NT2/D1 (cell line): ENCODE results near the gene PLXNB2.

Experiments
- DNase-seq: peaks from one replicate; pipeline ENCODE4 v3.0.0-alpha.2; 2011; ENCODE audit warnings: low read depth, low spot score
- H3K27me3 ChIP-seq: 2 replicates; pipeline ENCODE4 v1.6.0; 2011; ENCODE audit warnings: mild to moderate bottlenecking; ENCODE audit not compliant: insufficient read length, insufficient read depth
- H3K36me3 ChIP-seq: 2 replicates; pipeline ENCODE4 v1.6.1; 2011; ENCODE audit warnings: mild to moderate bottlenecking, low read length, mixed read lengths; ENCODE audit not compliant: insufficient read depth, insufficient read length
- H3K4me1 ChIP-seq: 2 replicates; pipeline ENCODE4 v1.5.1; 2011; ENCODE audit not compliant: insufficient read depth, insufficient read length
- H3K4me3 ChIP-seq: 2 replicates; pipeline ENCODE4 v1.5.1; 2011; ENCODE audit warnings: low read depth; ENCODE audit not compliant: insufficient read length
- H3K9ac ChIP-seq: 2 replicates; pipeline ENCODE4 v1.6.0; 2011; ENCODE audit warnings: low read depth; ENCODE audit not compliant: insufficient read length
- H3K9me3 ChIP-seq: 2 replicates; pipeline ENCODE4 v1.5.1; 2011; ENCODE audit warnings: mild to moderate bottlenecking, low read length; ENCODE audit not compliant: insufficient read depth
- SUZ12 ChIP-seq: IDR thresholded peaks from 2 replicates; pipeline ENCODE4 v1.6.1; 2011; ENCODE audit not compliant: insufficient read length, insufficient read depth; ENCODE audit errors: extremely low read depth
- YY1 ChIP-seq: IDR thresholded peaks from 2 replicates; pipeline ENCODE4 v1.6.1; 2011; ENCODE audit not compliant: insufficient read length, insufficient read depth
- ZNF274 ChIP-seq: IDR thresholded peaks from 2 replicates; pipeline ENCODE4 v1.6.1; 2011; ENCODE audit warnings: mild to moderate bottlenecking, low read depth, low read length

The PLXNB2 gene

DNA sequence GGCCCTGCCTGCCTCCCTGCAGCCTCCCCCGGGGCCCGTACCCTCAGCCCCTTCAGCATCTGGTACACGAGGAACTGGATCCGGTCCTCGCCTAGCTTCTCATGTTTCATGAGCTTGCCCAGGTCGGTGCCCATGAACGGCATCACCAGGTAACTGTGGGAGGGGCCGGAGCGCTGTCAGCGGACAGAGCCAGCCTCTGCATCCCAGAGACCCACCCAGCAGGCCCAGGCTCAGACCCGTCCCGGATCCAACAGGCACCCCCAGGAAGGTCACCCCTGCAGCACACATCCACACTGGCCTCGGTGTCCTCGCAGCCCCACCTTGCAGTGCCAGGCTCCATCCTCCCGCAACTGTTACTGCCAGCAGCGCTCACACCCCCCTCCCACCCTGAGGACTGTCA, 50.4 kb downstream of the PLXNB2 start:
- H3K36me3 ChIP-seq = peaks cover 15% of the 10 kb centered on the region
- H3K4me1 ChIP-seq = peaks cover 11% of the 10 kb centered on the region
- H3K9ac ChIP-seq = no peak overlapping the region
- H3K9me3 ChIP-seq = no peaks in the 10 kb centered on the region
- no peak overlapping the region for H3K4me3 ChIP-seq
- H3K27me3 ChIP-seq = no peaks in the 10 kb centered on the region
- DNase-seq = no peak
- no peak for TF ChIP-seq ZNF274
- no peak for TF ChIP-seq SUZ12
- no peak for TF ChIP-seq YY1

DNA sequence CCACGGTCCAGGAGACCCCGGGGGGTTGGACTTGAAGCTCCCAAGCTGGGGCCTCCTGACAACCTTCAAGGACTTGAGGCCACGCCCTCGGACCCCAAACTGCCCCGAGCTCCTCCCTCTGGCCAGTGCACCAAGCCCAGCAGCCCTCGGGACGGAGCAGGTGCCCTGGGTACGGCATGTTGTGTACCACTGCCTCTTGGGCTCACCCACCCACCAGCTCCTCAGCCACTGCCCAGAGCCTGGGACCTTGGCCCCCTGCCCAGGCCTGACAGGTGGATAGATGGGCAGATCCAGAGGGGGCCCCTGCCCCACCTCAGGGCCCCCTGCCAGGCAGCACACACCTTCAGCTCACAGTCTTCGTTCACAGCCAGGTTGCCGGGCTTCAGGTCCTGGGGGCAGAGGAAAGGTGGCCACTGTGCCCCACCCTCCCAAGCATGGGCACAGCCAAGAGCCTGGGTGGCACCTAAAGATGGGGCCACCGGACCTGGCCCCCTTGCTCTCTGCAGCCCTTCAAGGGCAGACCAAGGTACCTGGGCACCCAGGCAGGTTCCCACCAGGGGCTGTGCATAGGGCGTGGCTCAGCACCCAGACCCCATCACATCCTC, 51.1 kb downstream of the PLXNB2 start:
- DNase-seq = no peak
- H3K4me1 ChIP-seq = peaks cover 14% of the 10 kb centered on the region
- TF ChIP-seq YY1 = no peak
- no peak for TF ChIP-seq SUZ12
- no peak for TF ChIP-seq ZNF274
- no peak overlapping the region for H3K4me3 ChIP-seq
- H3K9me3 ChIP-seq = no peaks in the 10 kb centered on the region
- H3K27me3 ChIP-seq = no peaks in the 10 kb centered on the region
- peaks cover 15% of the 10 kb centered on the region for H3K36me3 ChIP-seq
- H3K9ac ChIP-seq = no peak overlapping the region

- DNase-seq = no peak
- Histone ChIP-seq H3K9ac (no peak overlapping the region), H3K9me3 (no peaks in the 10 kb centered on the region), H3K4me1 (peaks cover 16% of the 10 kb centered on the region), H3K36me3 (peaks cover 15% of the 10 kb centered on the region), H3K4me3 (no peak overlapping the region), H3K27me3 (no peaks in the 10 kb centered on the region)
- TF ChIP-seq ZNF274 (no peak), YY1 (no peak), SUZ12 (no peak)
Observed at GRCh38 chr22:50255607-50256006, 51.8 kb downstream of the PLXNB2 start.

DNA sequence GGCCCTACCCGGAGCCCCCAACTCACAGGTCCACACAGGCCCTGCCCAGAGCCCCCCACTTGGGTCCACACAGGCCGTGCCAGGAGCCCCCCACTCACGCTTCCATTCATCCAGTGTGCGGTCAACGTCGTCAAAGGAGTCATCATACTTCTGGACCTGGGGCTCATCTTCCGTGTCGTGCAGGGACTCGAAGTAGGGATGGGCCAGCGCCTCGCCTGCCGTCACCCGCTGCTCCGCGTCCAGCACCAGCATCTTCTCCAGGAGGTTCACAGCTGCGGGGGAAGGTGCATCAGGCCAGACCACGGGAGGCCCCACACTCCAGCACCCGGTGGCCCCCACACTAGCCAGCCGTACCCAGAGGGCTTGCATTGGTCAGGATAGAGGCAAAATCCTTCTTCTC, 52.3 kb downstream of the PLXNB2 start:
- Histone ChIP-seq H3K4me3 (no peak overlapping the region), H3K4me1 (peaks cover 19% of the 10 kb centered on the region), H3K27me3 (no peaks in the 10 kb centered on the region), H3K36me3 (peaks cover 15% of the 10 kb centered on the region), H3K9me3 (no peaks in the 10 kb centered on the region), H3K9ac (no peak overlapping the region)
- DNase-seq = no peak
- TF ChIP-seq YY1 (no peak), ZNF274 (no peak), SUZ12 (no peak)

DNA sequence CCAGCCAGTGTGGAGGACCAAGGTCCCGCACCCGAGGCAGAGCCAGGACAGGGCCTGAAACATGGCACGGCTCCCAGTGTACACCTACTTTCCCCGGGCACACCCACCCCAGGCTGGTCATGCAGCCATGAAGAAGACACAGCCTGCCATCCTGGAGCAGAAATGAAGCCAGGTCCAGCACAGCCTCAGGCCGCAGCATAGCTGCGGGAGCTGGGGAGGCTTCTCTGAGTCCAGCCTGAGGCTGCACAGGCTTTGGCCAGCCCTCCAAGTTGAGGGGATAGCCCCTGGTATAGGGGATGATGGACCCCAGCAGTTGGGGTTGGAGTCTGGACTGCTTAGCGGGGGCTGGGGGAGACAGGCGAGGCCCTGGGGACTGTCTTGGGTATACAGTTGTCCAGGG, 53.5 kb downstream of the PLXNB2 start:
- no peak for TF ChIP-seq YY1
- TF ChIP-seq SUZ12 = no peak
- Histone ChIP-seq H3K36me3 (peaks cover 15% of the 10 kb centered on the region), H3K4me3 (no peak overlapping the region), H3K27me3 (no peaks in the 10 kb centered on the region), H3K9ac (no peak overlapping the region), H3K4me1 (peaks cover 22% of the 10 kb centered on the region), H3K9me3 (no peaks in the 10 kb centered on the region)
- no peak for DNase-seq

DNA sequence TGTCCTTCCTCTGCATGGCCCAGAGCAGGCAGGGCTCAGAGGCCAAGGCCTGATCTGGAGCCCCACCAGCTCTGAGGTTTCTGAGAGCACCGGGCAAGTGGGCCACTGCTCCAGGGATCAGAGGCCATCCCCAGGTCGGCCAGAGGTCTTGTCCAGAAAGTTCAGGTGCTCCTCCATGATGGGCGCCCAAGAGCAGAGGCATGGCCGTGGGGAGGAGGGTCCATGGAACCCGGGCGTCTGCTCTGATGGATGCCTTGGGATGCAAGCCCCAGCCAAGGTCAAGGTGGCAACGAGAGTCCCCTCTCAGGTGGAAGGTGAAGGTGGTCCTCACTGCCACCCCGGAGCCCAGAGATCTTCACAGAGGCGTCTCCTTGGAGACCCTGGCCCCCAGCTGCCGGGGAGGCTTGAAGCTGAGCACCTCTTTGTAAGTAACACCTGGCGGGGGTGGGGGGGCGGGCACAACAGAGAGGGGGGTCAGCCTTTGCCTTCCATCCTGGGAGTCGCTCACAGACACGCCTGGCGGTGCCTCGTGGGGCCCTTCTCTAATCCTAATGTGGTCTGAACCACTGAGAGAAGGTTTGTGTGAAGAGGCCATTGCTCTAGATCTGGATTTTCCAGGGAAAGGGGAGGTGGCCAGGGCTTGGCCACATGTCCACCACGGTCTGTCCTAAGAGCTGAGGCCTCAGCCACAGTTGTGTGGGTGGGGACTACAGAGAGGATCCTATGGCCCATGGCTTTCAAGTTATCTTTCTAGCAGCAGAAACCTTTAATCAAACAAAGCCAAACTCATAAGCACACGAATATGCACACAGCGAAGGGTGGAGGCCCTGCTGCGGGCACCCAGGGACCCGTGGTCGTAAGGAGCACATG, 54.2 kb downstream of the PLXNB2 start:
- no peak for TF ChIP-seq SUZ12
- TF ChIP-seq ZNF274 = no peak
- TF ChIP-seq YY1 = no peak
- no peaks in the 10 kb centered on the region for H3K27me3 ChIP-seq
- peaks cover 15% of the 10 kb centered on the region for H3K36me3 ChIP-seq
- no peak overlapping the region for H3K4me3 ChIP-seq
- no peak overlapping the region for H3K9ac ChIP-seq
- DNase-seq = no peak
- peaks cover 19% of the 10 kb centered on the region for H3K4me1 ChIP-seq
- H3K9me3 ChIP-seq = no peaks in the 10 kb centered on the region

- Histone ChIP-seq H3K4me3 (no peak overlapping the region), H3K27me3 (no peaks in the 10 kb centered on the region), H3K36me3 (peaks cover 23% of the 10 kb centered on the region), H3K9me3 (no peaks in the 10 kb centered on the region), H3K9ac (peak overlapping the region; percentile 70), H3K4me1 (peaks cover 19% of the 10 kb centered on the region)
- TF ChIP-seq ZNF274 = no peak
- no peak for TF ChIP-seq SUZ12
- no peak for TF ChIP-seq YY1
- no peak for DNase-seq
Observed at GRCh38 chr22:50252082-50253045, 55.1 kb downstream of the PLXNB2 start.
